Nephron progenitor cell (in vitro differentiated cells): Measurements from ENCODE around the gene ITGB2.

ENCODE experiments used
- DNase-seq: peaks from one replicate; pipeline ENCODE4 v3.0.0; 2021
- H3K27ac Mint-ChIP-seq: 2 replicates; pipeline ENCODE4 v1.8.0; 2021; ENCODE audit warnings: mild to moderate bottlenecking, moderate library complexity, mixed read lengths
- H3K27me3 Mint-ChIP-seq: 2 replicates; pipeline ENCODE4 v1.8.0; 2021; ENCODE audit warnings: mild to moderate bottlenecking, low read depth, mixed read lengths; ENCODE audit not compliant: poor library complexity
- H3K36me3 Mint-ChIP-seq: 2 replicates; pipeline ENCODE4 v1.8.0; 2021; ENCODE audit warnings: low read depth, mixed read lengths
- H3K4me1 Mint-ChIP-seq: 2 replicates; pipeline ENCODE4 v1.8.0; 2021; ENCODE audit warnings: mixed read lengths
- H3K4me3 Mint-ChIP-seq: 2 replicates; pipeline ENCODE4 v1.8.0; 2021; ENCODE audit warnings: mild to moderate bottlenecking, moderate library complexity, mixed read lengths
- H3K9me3 Mint-ChIP-seq: 2 replicates; pipeline ENCODE4 v1.8.0; 2021; ENCODE audit warnings: mild to moderate bottlenecking, moderate library complexity, mixed read lengths
- CTCF ChIP-seq: fragments of 200-600 bp; sonication (generic); IDR thresholded peaks from 2 replicates; pipeline ENCODE4 v1.5.0; 2021; ENCODE audit warnings: antibody characterized with exemption

ITGB2 gene

GRCh38 chr21:44899768-44900558, 20.7 kb downstream of the ITGB2 start:
- peaks cover 33% of the 10 kb centered on the region for H3K4me1 Mint-ChIP-seq
- no peak for TF ChIP-seq CTCF
- H3K27ac Mint-ChIP-seq, result no peak overlapping the region
- no peak overlapping the region for H3K4me3 Mint-ChIP-seq
- no peaks in the 10 kb centered on the region for H3K36me3 Mint-ChIP-seq
- no peak for DNase-seq
- H3K9me3 Mint-ChIP-seq, result no peaks in the 10 kb centered on the region
- H3K27me3 Mint-ChIP-seq, result no peaks in the 10 kb centered on the region

GRCh38 chr21:44898851-44899767, 21.6 kb downstream of the ITGB2 start:
- no peaks in the 10 kb centered on the region for H3K27me3 Mint-ChIP-seq

GRCh38 chr21:44898011-44898488, 22.6 kb downstream of the ITGB2 start:
- DNase-seq, result no peak

More at GRCh38 chr21:44898851-44899767, 21.6 kb downstream of the ITGB2 start:
- Mint-ChIP-seq H3K27ac (no peak overlapping the region), H3K4me3 (no peak overlapping the region), H3K4me1 (peaks cover 26% of the 10 kb centered on the region), H3K36me3 (no peaks in the 10 kb centered on the region), H3K9me3 (no peaks in the 10 kb centered on the region)
- no peak for DNase-seq
- TF ChIP-seq CTCF, result no peak

GRCh38 chr21:44897326-44898010, 23.2 kb downstream of the ITGB2 start:
- H3K4me3 Mint-ChIP-seq, result no peak overlapping the region
- no peaks in the 10 kb centered on the region for H3K36me3 Mint-ChIP-seq
- no peak for TF ChIP-seq CTCF
- no peaks in the 10 kb centered on the region for H3K9me3 Mint-ChIP-seq
- H3K4me1 Mint-ChIP-seq, result peaks cover 27% of the 10 kb centered on the region
- H3K27me3 Mint-ChIP-seq, result peaks cover 14% of the 10 kb centered on the region
- DNase-seq, result peak; percentile 51
- no peak overlapping the region for H3K27ac Mint-ChIP-seq

More at GRCh38 chr21:44898011-44898488, 22.6 kb downstream of the ITGB2 start:
- peaks cover 31% of the 10 kb centered on the region for H3K4me1 Mint-ChIP-seq
- peaks cover 10% of the 10 kb centered on the region for H3K27me3 Mint-ChIP-seq
- no peak overlapping the region for H3K27ac Mint-ChIP-seq
- no peaks in the 10 kb centered on the region for H3K36me3 Mint-ChIP-seq
- H3K4me3 Mint-ChIP-seq, result no peak overlapping the region
- no peaks in the 10 kb centered on the region for H3K9me3 Mint-ChIP-seq
- TF ChIP-seq CTCF, result no peak

- Mint-ChIP-seq H3K27ac (no peak overlapping the region), H3K4me3 (no peak overlapping the region), H3K4me1 (peaks cover 32% of the 10 kb centered on the region), H3K27me3 (peaks cover 16% of the 10 kb centered on the region), H3K9me3 (no peaks in the 10 kb centered on the region), H3K36me3 (no peaks in the 10 kb centered on the region)
- TF ChIP-seq CTCF, result no peak
- DNase-seq, result peak; percentile 7
These were observed 24.0 kb downstream of the ITGB2 start for GRCh38 chr21:44896561-44897286.
